NOMO-1 treated with dmso at 0.1 percent for 144 hours (cell line): ENCODE measurements around the gene FETUB.
"Not testable (repeated sequence)": the region's sequence is repeated elsewhere in the genome, so short reads cannot be mapped to it uniquely, and the experiment has no call there.

Source experiments
- DNase-seq: peaks from one replicate; lab custom pipeline; 2025; ENCODE audit not compliant: unreplicated experiment; lab: John Stamatoyannopoulos, UW

Gene FETUB

DNA sequence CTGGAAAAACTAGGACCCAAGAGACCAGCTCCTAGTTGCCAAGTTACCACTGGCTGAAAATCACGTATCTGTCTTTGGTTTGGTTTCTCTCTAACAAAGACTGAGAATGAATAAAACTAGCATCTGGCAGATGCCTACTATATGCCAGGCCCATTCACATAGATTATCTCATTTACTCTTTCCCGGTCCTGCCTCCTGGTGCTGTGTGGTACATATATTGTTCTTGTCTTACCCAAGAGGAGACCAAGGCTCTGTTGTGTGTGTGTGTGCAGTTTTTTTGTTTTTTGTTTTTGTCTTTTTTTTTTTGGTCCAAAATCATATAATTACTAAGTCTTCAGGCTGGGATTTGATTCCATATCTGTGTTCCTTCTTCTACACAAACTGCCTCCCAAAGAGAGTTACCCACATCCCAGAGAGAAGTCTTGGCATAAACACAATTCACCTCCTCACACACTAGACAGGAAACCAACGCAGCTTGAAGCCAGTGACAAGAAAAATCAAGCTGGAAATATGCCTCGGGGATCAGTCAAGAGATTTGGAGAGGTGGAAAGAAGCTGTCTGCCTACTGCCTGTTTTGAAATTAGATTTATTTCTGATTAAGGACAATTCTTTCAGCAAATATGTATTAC lies 26.4 kb upstream of the FETUB start:
- no peak for DNase-seq

DNA sequence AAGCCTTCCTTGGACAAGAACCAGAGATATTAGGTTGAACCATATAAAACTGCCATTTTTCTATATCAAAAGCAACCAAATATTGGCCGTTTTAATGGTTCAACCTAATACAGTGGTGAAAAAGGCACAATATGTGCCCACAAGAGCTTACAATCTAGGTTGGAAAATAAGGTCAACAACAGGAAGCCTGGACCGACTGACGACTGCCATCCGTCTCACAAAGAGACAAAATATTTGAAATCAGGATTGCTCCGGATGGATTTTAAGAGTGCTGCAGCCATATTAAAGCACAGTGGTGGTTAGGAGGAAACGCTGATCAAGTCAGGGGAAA lies 26.0 kb upstream of the FETUB start:
- DNase-seq, result no peak

DNA sequence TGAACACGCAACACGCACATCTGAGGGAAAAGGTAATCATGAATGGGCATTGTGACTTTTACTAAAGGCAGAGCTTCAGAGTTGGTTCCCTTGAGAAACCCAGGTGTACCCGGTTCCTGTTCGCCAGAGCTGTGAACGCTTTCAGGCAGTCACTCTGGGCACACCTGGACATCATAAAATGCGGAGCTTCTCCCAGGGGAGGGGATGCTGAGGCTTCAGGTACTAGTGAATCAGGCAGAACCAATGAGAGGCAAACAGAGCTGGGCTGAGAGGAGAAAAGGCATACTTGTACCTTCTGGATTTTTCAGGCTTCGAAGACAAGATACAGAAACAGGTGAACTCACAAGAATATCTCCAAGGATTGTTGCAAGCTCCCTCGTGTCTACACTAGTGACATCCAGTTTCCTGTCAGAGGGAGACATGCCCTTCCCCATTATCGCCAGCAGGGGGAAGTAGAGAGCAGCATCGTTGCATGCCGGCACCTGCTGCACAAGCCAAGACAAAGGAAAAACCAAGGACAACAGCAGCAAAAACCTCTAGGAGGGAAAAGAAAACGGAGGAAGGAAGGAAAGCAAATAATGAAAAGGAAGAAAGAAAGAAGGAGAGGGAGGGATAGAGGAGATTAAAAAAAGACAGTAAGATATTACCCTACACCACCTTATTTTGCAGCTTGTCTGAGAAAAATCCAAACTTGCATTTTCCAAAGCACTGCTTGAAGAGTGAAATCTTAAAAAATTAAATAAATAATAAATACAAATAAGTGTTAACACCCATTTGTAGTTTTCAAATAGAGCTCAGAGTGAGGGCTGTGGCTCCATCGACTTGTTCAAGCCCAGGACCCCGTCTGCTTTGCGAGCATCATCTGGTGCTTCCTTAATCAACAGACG lies 25.4 kb upstream of the FETUB start:
- DNase-seq, result peak; percentile 31

DNA sequence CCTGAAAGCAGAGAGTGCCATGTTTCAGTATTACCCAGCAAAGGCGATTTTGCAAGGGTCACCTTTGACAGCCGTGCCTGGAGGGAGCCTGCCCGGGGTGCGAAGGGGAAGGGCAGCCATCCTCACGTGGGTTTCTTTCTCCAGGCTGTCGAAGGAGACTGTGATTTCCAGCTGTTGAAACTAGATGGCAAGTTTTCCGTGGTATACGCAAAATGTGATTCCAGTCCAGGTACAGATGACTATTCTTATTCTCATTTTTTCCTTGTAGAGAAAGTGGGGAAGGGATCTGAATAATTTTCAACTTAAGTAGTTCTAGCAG lies 23.9 kb upstream of the FETUB start:
- no peak for DNase-seq

DNA sequence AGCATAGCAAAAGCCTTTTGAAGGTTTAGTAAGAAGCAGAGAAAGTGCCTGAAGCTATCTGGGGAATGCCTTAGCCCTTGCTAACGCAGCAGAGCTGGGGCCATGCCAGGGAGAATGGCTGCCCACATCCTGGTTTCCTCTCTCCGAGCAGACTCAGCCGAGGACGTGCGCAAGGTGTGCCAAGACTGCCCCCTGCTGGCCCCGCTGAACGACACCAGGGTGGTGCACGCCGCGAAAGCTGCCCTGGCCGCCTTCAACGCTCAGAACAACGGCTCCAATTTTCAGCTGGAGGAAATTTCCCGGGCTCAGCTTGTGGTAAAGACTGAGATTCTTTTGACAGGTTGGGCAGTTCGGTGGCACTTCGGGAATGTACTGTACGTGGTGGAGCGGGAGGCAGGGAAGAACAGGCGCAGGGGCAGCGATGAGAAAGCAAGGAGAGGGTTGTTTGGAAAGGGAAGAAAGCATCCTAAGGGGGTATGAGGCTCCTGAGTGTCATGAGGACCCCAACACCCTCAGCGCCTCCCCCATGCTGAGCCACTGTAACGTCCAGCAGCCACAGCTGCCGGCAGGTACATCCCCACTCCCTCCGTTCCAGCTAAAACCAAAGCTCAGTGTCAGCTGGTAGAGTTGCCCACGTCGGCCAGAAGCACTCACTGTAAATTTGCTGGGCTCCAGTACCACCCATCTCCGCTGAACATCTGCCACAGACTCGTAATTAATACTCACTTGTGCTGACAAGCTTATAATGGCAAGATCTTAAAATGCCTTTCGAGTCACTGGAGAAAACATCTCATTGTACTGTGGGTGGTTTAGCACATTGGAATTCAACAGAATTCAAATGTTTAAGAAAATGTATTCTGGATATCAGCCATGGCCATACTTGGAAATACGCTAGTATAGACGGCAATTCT lies 22.9 kb upstream of the FETUB start:
- peak; percentile 92 for DNase-seq

DNA sequence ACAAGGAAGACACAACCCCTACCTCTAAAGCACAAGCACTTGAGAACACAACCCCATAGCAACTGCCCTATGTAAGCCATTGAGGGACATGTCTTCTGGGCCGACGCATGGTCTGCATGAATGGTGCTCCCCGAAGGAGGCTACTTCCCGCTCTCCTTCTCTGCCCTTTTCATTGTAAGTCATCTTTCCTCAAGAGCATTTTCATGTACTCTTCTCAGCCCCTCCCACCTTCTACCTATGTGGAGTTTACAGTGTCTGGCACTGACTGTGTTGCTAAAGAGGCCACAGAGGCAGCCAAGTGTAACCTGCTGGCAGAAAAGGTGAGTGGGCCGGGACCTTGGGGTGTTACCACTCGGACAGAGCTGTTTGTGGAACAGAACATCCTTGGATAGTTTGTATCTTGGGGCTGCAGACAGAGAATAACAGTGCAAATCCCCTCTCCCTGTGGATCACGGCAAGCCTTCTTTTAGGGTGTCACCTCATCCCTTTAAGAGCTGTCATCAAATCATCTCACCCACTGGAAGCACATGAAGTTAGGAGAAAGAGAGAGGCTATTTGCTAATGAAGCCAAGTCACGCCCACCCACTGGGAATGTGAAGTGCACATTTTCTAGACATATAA lies 21.8 kb upstream of the FETUB start:
- DNase-seq, result no peak

DNA sequence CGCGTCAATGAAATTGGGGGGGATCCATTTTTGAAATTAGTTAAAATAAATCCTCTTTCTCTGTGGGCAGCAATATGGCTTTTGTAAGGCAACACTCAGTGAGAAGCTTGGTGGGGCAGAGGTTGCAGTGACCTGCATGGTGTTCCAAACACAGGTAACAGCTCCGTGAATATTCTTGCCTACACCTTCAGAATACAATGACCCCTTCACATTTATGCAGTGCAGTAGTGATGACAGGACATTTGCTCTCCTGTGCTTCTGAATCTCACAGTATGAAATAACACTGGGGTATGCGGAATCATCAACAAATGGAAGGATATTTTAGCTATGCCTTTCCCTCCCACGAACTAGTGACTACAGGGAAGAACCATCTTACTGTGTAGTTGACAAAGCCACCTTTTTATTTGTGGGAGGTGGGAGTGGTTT lies 20.4 kb upstream of the FETUB start:
- DNase-seq, result no peak

DNA sequence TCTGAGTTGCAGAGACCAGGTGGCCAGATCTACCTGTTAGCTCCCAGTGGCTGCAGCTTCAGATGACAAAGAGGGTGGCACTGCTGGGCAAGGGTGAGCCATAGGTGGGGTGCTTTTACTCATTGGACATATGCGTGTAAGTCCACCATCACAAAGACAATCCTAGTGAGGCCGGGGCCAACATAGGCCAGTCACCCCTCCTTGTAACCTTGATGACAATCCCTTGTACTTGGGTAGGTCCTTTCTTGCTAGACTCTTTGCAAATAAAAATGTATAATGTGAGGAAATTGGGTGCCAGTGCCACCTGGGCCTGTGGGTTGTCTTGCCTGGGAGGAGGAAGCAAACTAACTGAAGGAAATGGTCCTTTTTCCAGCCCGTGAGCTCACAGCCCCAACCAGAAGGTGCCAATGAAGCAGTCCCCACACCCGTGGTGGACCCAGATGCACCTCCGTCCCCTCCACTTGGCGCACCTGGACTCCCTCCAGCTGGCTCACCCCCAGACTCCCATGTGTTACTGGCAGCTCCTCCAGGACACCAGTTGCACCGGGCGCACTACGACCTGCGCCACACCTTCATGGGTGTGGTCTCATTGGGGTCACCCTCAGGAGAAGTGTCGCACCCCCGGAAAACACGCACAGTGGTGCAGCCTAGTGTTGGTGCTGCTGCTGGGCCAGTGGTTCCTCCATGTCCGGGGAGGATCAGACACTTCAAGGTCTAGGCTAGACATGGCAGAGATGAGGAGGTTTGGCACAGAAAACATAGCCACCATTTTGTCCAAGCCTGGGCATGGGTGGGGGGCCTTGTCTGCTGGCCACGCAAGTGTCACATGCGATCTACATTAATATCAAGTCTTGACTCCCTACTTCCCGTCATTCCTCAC lies 19.7 kb upstream of the FETUB start:
- no peak for DNase-seq

DNA sequence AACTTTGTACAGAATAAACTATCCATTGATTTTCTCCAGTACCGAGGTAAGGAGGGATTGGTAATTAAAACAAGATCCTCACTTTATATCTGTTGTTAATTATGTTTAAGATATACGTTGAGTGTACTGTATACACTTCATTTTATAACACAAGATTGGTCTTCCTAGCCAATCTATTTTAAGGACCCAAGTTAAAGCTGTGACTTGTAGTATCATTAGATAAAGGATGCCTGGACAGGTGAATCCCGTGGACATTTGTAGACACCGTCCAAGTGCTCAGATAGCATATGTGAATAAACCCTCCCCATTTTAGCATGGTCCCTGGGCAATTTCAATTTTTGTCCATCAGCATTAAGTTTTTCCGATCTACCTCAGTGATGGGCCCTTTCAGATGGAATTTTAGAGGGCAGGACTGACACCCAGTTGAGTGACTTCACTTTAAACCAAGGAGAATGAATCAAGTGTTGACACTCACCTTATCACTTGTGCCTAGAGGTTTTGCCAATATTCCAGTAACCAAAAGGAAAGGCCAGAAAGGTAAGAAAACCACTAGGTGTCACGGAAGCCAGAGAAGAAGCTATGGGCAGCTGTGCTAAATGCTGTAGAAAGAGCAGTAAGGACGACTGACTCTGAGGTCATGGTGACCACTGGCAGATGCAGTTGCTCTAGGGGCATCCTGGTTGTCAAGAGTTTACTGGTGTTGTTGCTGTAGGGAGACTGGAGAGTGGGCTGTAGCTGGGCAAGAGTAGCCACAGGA lies 18.1 kb upstream of the FETUB start:
- DNase-seq, result no peak

DNA sequence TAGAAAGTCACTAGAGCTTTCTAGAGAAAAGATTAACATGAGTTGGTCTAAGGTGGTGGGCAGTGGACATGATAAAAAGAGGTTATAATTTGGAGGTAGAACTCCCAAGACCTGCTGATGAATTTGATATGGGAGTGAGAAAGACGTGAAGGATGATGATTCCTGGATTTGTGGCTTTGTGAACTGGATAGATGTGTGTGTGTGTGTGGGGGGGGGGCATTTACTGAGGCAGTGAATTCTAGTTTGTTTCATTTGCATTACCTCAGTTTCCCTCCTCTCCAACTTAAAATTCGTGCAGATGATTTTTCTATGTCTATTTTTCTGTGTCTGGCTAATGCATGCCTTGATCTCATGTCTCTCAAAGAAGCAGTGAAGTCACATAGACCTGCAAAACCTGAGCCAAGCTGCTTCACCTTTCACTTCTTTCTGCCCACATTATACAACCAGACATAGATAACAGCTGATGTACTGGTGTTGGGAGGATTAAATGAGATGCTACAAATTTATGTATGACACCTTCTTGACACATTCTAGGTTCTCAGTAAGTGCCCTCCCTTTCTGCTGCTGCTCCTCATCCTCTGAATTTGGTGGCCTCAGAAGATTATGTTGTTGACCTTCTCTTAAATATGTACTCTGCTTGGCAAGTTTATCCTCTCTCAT lies 17.4 kb upstream of the FETUB start:
- DNase-seq, result no peak

DNA sequence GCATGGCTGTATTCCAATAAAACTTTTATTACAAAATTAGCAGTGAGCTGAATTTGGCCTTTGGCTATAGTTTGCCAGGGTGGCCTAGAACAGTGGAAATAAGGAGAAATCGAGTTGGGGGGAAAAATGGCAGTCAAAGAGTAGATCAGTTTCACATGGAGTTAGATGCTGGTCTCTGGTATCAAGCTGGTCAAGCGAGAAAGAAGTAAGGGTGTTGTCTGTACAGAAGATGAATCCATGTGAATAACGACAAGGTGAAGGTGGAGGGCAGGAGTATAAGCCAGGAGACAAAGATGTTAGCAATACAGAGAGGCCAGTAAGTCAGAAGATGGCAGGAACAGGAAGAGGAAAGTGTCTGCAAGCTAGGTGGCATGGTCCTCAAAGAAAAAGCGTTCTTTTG lies 15.6 kb upstream of the FETUB start:
- DNase-seq, result no peak

DNA sequence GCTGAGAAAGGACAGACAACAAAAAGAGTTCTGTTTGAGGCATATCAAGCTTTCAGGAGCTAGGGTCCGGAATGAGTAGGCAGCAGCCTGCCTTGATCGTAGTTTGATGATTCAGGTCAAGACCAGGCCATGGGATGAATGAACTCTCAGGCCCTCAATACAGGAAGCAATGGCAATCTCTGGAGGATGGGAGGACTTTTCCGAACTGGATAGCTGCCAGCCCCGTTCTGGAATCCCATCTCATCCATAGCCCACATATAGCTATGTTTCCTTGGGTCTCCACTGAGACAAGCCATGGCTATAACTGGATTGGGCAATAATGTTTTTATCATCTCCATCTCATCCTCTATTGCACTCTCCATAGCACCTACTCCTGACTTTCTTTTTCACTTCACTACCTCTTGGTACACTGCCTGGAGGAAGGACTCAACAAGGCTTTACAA lies 14.6 kb upstream of the FETUB start:
- no peak for DNase-seq

DNA sequence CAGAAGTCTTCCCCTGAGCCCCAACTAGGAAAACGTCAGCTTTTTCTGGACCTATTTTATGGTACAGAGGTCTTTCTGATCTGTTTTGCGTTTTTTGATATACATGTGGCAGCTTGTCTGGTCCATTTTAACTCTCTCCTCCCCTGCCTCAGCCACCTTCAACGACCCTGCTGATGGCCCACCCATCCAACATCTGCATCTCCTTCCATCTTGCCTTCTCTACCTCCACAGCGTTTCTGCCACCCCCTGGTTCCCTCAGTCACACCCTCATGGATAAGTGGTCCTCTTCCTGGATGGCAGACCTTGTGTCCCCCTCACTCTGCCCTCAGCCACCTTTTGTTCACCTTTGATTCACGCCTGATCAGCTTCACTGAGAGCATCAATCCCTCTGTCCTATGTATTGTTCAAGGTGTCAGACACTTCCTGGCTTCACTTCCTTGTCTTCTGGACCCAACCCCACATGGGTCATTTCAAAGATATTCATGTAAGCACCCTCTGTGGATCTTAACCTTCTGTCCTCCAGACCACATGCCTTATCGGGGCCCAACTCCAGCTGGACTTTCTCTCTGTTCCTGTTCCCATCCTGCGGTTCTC lies 13.8 kb upstream of the FETUB start:
- DNase-seq, result no peak

DNA sequence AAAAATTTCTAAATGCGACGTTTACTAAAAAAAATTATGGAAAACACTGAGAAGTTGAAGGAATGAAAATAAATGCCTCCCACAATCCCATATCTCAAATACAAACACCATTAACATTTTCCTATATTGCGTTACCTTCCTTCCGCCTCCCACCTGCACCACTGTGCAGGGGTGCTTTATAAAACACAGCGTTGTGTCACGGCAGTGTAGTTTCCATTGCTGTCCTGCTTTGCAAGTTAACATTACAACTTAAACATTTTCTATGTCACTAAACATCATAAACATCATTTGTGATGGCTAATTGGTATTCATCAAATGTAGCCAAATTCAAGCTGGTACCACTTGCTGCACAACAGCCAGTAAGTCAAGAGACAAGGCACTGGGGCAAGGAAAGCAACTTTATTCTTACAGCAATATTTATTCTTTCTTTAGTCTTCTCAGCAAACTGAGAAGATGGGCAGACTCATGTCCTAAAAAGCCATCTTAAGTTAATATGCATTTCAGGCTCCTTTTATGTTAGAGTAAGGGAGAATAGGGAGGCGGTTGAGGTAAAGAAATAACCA lies 12.3 kb upstream of the FETUB start:
- no peak for DNase-seq

DNA sequence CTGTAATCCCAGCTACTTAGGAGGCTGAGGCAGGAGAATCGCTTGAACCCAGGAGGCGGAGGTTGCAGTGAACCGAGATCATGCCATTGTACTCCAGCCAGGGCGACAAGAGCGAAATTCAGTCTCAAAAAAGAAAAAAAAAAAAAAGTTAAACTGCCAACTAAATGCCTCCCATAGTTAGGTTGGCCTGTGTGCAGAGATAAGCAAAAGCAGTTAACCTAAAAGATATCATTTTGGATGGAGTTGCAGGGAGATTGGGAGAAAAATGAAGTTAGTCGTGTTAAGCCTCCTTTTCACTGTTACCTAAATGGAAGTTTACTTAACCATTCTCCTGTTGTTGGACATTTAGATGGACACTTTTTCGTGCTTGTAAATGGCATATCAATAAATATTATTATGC lies 11.4 kb upstream of the FETUB start:
- no peak for DNase-seq

DNA sequence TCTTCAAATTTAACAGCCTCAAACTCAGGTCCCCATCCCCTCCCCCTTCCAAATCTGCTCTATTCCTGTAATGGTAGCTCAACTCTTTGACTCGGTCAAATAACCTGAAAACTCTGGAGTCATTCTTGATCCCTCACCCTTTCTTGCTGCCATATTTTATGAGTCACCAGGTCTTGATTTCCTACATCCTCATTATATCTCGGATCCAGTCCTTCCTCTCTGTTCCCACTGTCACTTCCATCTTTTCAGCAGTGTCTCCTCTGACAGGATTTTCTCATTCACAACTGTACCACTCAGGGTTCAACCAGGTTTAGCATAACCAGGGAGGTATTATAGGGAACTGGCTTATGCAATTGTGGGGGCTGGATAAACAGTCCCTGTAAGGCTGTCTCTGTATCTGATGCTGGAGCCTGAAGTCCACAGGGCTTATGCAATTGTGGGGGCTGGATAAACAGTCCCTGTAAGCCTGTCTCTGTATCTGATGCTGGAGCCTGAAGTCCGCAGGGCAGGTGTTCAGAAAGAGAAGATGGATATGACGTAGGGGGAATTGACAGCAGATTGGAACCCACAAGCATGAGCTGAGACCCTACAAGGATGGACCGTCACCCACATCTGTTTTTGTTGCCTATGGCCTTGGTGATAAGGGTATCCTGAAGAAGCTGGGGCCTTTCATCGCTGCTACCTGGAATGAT lies 9.1 kb upstream of the FETUB start:
- DNase-seq, result no peak

DNA sequence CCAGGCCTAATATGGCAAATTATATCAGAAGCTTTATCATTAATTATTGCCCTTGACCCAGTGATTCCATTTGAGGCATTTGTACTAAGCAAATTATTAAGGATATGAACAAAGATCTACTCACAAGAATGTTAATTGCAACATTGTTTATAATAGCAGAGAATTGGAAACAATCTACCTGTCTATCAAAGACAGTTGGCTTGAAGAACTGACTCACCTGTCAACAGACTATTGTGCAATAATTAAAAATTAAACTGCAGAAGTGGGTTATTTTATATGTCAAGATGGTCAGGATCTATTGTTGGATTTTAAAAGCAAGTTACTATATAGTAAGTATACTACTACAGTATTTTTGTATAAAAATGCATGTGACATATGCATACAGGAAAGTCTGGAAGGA lies 6.7 kb upstream of the FETUB start:
- DNase-seq, result no peak

DNA sequence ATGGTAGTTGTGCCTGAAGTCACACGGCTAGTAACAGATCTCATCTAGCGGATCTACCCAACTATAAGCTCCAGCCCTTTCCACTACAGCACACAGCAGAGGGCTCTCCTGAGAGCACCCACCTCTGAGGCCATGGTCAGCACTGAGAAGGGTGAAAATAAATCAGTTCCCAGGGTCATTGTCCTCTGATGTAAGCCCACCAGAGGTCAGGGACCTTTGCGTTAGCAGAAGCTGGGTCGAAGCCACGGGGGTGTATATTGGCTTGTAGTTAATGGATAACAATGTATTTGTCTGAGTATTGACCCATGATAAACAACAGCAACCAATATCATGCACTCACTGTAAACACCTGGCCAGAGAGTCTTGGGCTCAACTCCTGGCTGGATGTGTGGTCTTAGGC lies 6.0 kb upstream of the FETUB start:
- not testable (repeated sequence) for DNase-seq
